HPDE6-E6E7 (cell line): Measurements from ENCODE around the gene SUOX.
"Not testable (repeated sequence)": the region's sequence is repeated elsewhere in the genome, so short reads cannot be mapped to it uniquely, and the experiment has no call there.

Source experiments
- DNase-seq: peaks from one replicate; pipeline ENCODE4 v3.0.0; 2011; ENCODE audit warnings: missing footprints; ENCODE audit errors: extremely low spot score

The SUOX gene

DNA sequence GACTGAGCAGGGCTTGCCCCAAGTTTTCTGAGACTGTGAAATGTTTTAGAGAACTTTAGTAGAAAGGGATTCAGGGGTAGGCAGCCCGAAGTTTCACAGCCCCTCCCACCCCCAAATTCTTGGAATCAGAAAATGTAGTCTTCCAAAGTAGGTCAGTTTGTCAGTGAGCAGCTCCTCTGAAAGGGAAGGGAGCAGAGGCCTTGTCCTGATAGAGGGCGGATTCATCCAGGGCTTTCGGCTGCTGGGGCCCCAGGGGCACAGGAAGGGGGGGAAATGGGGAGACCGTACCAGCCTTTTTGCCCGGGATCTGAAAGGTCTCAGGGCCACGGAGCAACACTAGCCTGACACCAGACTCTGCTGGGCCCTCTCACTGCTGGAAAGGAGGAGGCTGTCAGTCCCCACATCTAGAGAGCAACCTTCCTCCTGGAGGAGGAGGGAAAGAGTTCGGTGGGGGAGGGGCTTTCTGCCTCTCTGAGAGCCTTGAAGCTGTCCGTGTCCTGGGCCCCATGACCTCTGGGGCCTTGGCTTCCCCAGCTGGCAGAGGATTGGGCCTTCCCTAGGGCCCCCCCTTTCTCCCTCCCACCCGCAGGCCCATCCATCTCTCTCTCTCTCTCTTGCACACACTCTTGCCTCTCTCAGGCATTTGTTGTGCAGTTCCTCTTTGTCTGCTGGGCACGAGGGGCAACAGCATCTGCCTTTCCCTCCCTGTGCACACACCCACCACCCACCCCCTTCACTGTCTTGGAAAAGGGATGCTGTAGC lies 23.5 kb downstream of the SUOX start, which contains the start of gene IKZF4:
Gene IKZF4, plus strand, starts transcription at position 621 of the 762 bp plus-strand sequence. CDS start 451 bp downstream, outside the sequence.
- DNase-seq, result no peak

DNA sequence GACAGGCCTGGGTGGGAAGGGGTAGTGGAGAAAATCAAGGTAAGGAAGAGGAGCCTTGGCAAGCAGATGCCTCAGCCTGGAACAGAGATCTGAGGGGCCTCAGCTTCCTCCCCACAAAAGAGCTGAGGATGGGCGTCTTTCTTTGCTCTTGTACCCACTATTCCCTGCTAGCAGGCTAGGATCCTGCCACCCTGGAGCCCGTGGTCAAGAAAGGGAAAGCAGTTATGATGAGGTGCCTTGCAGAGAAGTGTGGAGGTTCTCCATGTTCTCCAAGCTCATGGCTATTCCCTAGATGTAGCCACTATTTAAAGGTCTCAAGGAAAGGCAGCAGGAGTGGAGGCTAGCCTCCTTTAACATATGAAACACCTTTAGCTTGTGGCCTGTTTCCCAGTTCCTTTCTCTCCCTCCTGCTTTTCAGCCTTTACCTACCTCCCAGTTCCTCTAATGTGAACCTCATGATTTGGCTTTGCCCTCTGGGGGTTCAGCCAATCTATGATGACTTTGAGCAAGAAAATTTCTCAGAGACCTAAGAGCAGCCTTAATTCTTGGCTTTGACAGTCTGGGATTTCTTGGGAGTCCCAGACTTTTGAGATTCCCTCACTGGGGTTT lies 24.9 kb downstream of the SUOX start:
- no peak for DNase-seq

DNA sequence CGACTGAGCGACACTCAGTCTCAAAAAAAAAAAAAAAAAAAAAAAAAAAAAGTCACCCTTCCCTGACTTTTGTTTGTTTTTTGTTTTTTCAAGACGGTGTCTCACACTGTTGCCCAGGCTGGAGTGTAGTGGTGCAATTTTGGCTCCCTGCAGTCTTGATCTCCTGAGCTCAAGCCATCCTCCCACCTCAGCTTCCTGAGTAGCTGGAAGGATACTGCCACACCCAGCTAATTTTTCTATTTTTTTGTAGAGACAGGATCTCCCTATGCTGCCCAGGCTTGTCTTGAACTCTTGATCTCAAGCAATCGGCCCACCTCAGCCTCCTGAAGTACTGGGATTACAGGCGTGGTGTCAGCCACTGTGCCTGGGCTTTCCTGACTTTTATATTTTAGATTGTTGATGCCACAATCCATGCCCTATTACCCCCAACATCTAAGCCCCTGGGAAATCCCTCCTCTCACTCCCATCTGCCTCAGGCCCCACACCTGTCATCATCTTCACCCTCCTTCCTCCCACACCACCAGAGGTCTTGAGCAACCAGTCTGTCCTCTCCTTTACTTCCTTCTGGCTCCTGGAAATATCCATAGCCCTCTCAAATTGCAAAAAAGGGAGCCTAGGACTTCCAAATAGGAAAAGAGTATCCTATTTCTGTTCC lies 31.6 kb downstream of the SUOX start:
- DNase-seq, result peak; percentile 28

DNA sequence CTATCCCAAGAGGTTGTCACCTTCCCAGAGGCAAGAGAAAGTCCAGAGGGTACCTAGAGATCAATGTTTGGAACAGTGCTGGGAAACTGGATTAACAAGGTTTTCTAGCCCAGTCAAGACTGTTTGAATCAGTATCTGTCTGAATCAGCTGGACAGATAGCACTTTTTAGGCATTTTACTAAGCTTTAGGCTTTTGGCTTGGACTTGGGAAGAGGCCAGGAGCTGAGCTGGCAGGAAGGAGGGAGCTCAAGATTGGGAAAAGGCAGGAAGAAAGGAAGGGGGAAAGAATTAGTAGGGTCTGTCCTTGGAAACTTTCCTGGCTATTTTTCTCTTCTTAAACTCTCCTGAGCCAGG lies 32.1 kb downstream of the SUOX start:
- DNase-seq, result no peak

DNA sequence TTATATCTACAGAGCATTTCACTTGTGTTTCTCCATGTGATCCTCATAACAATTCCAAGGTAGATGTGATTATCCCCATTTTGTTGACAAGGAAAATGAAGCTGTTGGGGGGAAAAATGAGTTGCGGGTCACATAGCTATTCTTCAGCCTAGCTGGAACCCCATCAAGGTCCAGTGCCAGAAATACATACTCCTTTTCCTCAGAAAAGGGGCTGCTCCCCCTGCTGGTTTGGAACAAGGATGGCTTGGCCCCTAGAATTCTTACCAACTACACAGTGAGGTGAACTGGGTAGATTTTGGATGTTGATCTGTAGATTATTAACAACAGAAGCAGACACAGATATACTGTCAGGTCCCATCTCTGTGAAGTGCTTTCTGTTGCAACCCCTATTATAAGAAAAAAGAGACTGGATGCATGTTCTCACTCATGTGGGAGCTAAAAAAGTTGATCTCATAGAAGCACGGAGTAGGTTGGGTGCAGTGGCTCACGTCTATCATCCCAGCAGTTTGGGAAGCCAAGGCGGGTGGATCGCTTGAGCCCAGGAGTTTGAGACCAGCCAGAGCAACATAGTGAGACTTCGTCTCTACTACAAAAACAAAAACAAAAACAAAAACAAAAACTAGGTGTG lies 32.7 kb downstream of the SUOX start:
- DNase-seq, result peak; percentile 52

DNA sequence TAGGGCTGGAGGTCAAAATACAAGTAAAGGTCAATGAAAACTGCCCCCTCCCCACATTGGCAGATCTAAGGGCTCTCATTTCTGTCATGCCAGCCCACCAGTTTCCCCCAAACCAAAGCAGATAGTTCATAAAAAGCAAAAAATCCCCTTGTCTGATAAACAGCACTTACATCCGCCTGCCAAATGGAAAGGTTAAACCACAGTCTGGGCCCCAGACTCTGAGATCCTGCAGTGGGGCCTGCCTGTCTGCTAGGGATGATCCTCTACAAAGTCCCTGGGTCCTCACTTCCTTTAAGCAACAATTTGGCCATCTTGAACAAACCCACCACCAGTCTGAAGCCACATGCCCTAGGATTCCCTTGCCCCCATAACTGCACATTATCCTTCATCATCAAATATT lies 34.9 kb downstream of the SUOX start:
- no peak for DNase-seq

DNA sequence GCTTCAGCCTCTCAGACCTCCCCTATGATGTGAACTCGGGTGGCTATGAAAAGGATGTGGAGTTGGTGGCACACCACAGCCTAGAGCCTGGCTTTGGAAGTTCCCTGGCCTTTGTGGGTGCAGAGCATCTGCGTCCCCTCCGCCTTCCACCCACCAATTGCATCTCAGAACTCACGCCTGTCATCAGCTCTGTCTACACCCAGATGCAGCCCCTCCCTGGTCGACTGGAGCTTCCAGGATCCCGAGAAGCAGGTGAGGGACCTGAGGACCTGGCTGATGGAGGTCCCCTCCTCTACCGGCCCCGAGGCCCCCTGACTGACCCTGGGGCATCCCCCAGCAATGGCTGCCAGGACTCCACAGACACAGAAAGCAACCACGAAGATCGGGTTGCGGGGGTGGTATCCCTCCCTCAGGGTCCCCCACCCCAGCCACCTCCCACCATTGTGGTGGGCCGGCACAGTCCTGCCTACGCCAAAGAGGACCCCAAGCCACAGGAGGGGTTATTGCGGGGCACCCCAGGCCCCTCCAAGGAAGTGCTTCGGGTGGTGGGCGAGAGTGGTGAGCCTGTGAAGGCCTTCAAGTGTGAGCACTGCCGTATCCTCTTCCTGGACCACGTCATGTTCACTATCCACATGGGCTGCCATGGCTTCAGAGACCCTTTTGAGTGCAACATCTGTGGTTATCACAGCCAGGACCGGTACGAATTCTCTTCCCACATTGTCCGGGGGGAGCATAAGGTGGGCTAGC lies 37.7 kb downstream of the SUOX start:
- DNase-seq, result no peak

DNA sequence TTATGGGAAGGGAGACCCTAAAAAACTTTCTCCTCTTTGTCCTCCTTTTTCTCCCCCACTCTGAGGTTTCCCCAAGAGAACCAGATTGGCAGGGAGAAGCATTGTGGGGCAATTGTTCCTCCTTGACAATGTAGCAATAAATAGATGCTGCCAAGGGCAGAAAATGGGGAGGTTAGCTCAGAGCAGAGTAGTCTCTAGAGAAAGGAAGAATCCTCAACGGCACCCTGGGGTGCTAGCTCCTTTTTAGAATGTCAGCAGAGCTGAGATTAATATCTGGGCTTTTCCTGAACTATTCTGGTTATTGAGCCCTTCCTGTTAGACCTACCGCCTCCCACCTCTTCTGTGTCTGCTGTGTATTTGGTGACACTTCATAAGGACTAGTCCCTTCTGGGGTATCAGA lies 40.1 kb downstream of the SUOX start:
- DNase-seq, result no peak

DNA sequence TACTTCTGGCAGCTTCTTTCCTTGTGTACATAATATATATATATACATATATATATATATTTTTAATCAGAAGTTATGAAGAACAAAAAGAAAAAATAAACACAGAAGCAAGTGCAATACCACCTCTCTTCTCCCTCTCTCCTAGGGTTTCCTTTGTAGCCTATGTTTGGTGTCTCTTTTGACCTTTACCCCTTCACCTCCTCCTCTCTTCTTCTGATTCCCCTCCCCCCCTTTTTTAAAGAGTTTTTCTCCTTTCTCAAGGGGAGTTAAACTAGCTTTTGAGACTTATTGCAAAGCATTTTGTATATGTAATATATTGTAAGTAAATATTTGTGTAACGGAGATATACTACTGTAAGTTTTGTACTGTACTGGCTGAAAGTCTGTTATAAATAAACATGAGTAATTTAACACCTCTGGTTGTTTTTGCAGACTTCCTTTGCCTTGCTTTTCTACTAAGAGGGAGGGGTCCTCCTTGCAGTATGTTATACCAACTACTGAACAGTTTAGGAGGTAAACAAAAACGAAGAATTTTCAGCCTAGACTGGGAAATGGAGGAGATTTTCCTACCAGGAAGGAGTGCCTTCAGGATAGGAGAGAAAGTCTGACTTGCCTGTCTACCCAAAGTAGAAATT lies 41.1 kb downstream of the SUOX start:
- no peak for DNase-seq

DNA sequence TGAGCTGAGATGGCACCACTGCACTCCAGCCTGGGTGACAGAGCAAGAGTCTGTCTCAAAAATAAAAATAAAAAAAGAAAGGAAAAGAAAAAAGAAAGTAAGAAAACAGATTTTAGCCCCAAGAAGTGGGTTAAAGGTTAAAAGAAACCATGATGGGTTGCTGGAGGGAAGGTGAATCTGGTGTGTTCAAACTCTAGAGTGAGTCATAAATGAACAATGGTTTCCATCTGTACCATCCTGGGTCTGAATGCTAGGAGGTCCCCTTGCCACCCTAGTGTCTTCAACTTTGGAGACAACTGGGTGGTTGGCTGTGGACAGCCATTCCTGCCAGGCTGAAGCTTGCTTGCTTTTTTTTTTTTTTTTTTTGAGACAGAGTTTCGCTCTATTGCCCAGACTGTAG lies 43.1 kb downstream of the SUOX start:
- no peak for DNase-seq

DNA sequence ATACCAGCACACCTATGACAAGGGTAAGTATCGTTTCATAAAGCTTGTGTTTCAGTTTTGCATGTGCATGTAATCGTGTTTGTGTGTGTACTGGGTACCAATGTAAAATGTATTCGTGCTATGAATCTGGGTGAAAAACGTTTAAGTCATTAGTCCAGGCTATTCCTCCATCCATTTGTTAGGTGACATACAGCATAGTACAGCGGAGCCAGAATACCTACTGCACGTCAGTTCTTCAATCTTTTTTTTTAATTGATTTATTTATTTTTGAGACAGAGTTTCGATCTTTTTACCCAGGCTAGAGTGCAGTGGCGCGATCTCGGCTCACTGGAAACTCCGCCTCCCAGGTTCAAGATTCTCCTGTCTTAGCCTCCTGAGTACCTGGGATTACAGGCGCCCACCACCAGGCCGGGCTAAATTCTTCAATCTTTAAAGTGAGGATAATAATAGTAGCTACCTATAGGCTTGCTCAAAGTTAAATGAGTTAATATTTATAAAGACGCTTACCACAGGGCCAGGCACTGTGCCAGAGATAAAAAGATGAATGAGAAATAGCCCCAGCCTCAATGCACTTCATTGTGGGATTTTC lies 44.0 kb downstream of the SUOX start:
- DNase-seq, result no peak

DNA sequence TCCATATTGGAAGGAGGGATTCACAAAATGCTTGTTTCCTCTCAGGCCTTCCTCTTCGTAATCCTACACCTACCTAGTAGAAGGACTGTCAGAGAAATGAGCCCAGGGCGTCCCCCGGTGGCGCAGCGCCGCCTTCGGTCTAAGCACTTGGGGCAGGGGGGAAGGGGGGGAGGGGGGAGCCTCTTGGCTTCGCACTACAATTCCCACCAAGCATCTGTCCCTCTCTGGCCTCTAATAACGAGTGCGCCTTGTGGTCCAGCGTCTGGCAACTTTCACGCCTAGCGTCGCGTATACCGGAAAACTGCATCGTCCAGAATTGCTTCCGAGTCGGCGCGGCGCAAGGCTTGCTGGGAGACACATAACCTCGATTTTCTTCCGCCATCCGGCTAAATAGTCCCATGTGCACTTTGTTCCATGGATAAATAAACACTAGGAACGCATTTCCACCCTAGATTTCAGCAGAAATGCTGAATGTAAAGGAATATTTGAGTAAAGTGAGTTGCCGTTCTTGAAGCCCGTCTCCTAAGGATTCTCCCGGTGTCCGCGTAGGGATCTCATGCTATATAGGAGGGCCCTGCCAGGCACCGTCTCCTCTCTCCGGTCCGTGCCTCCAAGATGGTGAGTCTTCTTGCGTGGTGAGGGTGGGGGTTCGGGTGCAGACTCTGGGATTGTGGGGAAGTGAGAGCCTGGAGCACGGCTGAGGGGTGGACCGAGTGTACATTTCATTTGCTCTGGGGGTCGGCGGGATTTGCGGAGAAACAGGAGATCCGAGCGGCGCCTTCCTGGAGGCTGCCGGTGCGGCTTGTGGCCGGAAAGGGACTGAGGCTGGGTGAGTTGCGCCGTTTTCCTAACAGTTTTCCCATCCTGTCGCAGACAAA lies 44.7 kb downstream of the SUOX start, which contains the start of gene RPS26:
Gene RPS26, plus strand, starts transcription at position 367 of the 878 bp plus-strand sequence. Its CDS starts 249 bp downstream, at position 616.
- peak; percentile 91 for DNase-seq

DNA sequence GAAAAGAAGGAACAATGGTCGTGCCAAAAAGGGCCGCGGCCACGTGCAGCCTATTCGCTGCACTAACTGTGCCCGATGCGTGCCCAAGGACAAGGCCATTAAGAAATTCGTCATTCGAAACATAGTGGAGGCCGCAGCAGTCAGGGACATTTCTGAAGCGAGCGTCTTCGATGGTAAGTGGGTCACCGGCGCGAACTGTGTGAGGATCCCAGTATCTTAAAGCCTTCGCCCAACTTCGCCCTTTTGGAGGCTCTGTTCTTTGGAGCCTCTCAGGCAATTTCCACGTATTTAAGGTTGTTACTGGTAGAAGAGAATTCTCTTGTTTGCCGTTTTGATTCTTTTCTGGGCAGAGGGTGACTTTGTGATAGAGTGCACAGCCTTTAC lies 45.3 kb downstream of the SUOX start:
- not testable (repeated sequence) for DNase-seq

DNA sequence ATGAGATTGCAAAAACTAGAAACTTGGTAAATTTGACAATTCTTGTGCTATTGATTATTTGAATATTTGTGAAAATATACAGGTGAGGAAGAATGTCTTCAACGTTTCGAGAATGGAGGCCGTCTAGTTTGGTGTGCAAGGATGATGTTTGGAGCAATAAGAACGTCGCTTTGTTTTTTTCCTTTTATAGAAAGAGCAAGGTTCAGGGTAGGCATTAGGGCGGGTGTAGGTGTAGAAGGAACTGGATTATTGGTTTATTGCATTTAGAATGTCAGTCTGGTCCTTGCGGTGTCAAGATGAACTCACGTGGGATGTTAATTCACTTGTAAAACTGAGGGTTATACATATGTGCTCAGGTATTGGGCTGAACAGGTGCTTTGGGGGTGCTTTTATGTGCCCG lies 45.8 kb downstream of the SUOX start:
- no peak for DNase-seq

DNA sequence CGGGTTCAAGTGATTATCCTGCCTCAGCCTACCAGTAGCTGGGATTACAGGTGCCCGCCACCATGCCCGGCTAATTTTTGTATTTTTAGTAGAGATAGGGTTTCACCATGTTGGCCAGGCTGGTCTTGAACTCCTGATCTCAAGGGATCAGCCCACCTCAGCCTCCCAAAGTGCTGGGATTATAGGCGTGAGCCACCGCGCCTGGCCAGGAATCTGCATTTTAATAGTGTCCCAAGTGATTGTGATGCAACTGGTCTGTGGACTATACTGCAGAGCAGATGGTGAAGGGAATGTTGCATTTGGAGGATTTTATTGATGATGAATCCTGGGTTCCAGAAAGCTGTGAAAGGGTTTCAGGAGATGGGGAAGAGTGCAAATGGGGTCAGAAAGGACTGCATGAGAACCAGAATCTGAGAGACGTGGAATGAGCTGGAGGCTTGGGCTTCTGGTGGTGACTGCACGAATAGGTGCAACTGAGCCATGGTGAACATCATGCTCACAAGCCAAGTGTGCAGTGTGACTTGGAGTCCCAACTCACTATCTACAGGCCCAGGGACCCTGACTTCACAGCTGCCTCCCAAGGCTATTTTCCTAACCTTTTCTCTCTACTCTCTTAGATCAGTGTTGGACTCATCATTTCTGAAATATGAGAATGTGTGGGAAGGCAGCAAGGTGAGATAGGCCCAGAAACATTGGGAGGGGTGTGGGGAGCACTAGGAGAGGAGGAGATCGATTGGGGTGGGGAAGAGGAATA lies 49.1 kb downstream of the SUOX start:
- DNase-seq, result no peak

DNA sequence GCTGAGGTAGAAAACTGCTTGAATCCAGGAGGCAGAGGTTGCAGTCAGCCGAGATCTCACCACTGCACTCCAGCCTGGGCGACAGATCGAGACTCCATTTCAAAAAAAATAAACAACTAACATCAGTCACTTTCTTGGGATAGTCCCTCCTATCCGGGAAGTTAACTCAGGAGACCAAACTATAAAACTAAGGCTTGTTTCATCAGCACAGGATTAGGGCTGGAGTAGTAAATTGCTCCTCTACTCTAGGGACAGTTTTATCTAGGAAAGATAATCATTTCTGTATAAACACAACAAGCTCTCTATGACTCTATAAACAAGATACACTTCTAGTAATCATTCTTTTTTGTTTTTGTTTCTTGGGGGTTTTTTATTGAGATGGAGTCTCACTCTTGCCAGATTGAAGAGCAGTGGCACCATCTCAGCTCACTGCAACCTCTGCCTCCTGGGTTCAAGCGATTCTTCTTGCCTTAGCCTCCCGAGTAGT lies 56.4 kb downstream of the SUOX start:
- DNase-seq, result no peak
